ENCODE results near the gene PPARG.

GRCh38 chr3:12451481-12451880 is 162.6 kb downstream of the PPARG start:
- TF ChIP-seq POLR2AphosphoS5 (IDR thresholded peaks at IDR 0.05; ENCODE audit: insufficient read depth in 1 of 2, low read depth in 1 of 2), result no peak
- no peak for TF ChIP-seq POLR2A (IDR thresholded peaks at IDR 0.05)
- TF ChIP-seq, protein P1, sequence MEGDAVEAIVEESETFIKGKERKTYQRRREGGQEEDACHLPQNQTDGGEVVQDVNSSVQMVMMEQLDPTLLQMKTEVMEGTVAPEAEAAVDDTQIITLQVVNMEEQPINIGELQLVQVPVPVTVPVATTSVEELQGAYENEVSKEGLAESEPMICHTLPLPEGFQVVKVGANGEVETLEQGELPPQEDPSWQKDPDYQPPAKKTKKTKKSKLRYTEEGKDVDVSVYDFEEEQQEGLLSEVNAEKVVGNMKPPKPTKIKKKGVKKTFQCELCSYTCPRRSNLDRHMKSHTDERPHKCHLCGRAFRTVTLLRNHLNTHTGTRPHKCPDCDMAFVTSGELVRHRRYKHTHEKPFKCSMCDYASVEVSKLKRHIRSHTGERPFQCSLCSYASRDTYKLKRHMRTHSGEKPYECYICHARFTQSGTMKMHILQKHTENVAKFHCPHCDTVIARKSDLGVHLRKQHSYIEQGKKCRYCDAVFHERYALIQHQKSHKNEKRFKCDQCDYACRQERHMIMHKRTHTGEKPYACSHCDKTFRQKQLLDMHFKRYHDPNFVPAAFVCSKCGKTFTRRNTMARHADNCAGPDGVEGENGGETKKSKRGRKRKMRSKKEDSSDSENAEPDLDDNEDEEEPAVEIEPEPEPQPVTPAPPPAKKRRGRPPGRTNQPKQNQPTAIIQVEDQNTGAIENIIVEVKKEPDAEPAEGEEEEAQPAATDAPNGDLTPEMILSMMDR (IDR thresholded peaks at IDR 0.05), result no peak

All from vagina (tissue), 2 donors.